Measurements from ENCODE around the gene ZFYVE9.

ZFYVE9 gene

GRCh38 chr1:52112489-52112888, 29.4 kb upstream of the ZFYVE9 start:
- Histone ChIP-seq H3K36me3 (ENCODE audit: insufficient read depth, low read length) (no peaks in the 10 kb centered on the region), H3K9me3 (ENCODE audit: insufficient read depth, low read depth, low read length) (no peaks in the 10 kb centered on the region), H3K9ac (ENCODE audit: low read depth, low read length, poor library complexity, severe bottlenecking) (no peak overlapping the region), H3K79me2 (ENCODE audit: insufficient read depth, low read length) (no peaks in the 10 kb centered on the region), H3K27me3 (ENCODE audit: insufficient read depth, low read length, poor library complexity, severe bottlenecking) (no peaks in the 10 kb centered on the region), H3K4me2 (ENCODE audit: low read depth, low read length, poor library complexity, severe bottlenecking) (no peak overlapping the region), H3K9me2 (replicated peaks; ENCODE audit: low read depth, low read length) (no peaks in the 10 kb centered on the region), H2AFZ (ENCODE audit: low read length) (no peak overlapping the region), H3F3A (ENCODE audit: low read depth) (no peaks in the 10 kb centered on the region), H3K4me1 (ENCODE audit: insufficient read depth, low read length, poor library complexity, severe bottlenecking) (peaks cover 5% of the 10 kb centered on the region), H4K20me1 (ENCODE audit: insufficient read depth, low read length, poor library complexity, severe bottlenecking) (no peaks in the 10 kb centered on the region), H3K4me3 (ENCODE audit: low read length, poor library complexity, severe bottlenecking) (no peak overlapping the region)
- TF ChIP-seq EZH2phosphoT487 (IDR thresholded peaks at IDR 0.05; ENCODE audit: borderline replicate concordance), result no peak
- no peak for TF ChIP-seq CTCF (conservative IDR thresholded peaks at IDR 0.05; ENCODE audit: low read length)

GRCh38 chr1:52119301-52120079, 22.4 kb upstream of the ZFYVE9 start:
- Histone ChIP-seq H3K36me3 (ENCODE audit: insufficient read depth, low read length) (no peaks in the 10 kb centered on the region), H3K9ac (ENCODE audit: low read depth, low read length, poor library complexity, severe bottlenecking) (no peak overlapping the region), H3K79me2 (ENCODE audit: insufficient read depth, low read length) (no peaks in the 10 kb centered on the region), H3K9me3 (ENCODE audit: insufficient read depth, low read depth, low read length) (no peaks in the 10 kb centered on the region), H3K27me3 (ENCODE audit: insufficient read depth, low read length, poor library complexity, severe bottlenecking) (no peaks in the 10 kb centered on the region), H3F3A (ENCODE audit: low read depth) (no peaks in the 10 kb centered on the region), H3K4me3 (ENCODE audit: low read length, poor library complexity, severe bottlenecking) (no peak overlapping the region), H3K4me1 (ENCODE audit: insufficient read depth, low read length, poor library complexity, severe bottlenecking) (no peaks in the 10 kb centered on the region), H4K20me1 (ENCODE audit: insufficient read depth, low read length, poor library complexity, severe bottlenecking) (no peaks in the 10 kb centered on the region), H3K9me2 (replicated peaks; ENCODE audit: low read depth, low read length) (no peaks in the 10 kb centered on the region), H2AFZ (ENCODE audit: low read length) (no peak overlapping the region), H3K4me2 (ENCODE audit: low read depth, low read length, poor library complexity, severe bottlenecking) (no peak overlapping the region)
- TF ChIP-seq EZH2phosphoT487 (IDR thresholded peaks at IDR 0.05; ENCODE audit: borderline replicate concordance), result no peak
- TF ChIP-seq CTCF (conservative IDR thresholded peaks at IDR 0.05; ENCODE audit: low read length), result no peak

- TF ChIP-seq EZH2phosphoT487 (IDR thresholded peaks at IDR 0.05; ENCODE audit: borderline replicate concordance) (no peak), CTCF (conservative IDR thresholded peaks at IDR 0.05; ENCODE audit: low read length) (no peak)
- no peaks in the 10 kb centered on the region for H3F3A ChIP-seq (ENCODE audit: low read depth)
- H4K20me1 ChIP-seq (ENCODE audit: insufficient read depth, low read length, poor library complexity, severe bottlenecking), result no peaks in the 10 kb centered on the region
- no peaks in the 10 kb centered on the region for H3K9me2 ChIP-seq (replicated peaks; ENCODE audit: low read depth, low read length)
- H3K27me3 ChIP-seq (ENCODE audit: insufficient read depth, low read length, poor library complexity, severe bottlenecking), result no peaks in the 10 kb centered on the region
- no peak overlapping the region for H3K4me3 ChIP-seq (ENCODE audit: low read length, poor library complexity, severe bottlenecking)
- H2AFZ ChIP-seq (ENCODE audit: low read length), result no peak overlapping the region
- no peaks in the 10 kb centered on the region for H3K9me3 ChIP-seq (ENCODE audit: insufficient read depth, low read depth, low read length)
- H3K79me2 ChIP-seq (ENCODE audit: insufficient read depth, low read length), result no peaks in the 10 kb centered on the region
- no peaks in the 10 kb centered on the region for H3K36me3 ChIP-seq (ENCODE audit: insufficient read depth, low read length)
- no peak overlapping the region for H3K4me2 ChIP-seq (ENCODE audit: low read depth, low read length, poor library complexity, severe bottlenecking)
- no peak overlapping the region for H3K9ac ChIP-seq (ENCODE audit: low read depth, low read length, poor library complexity, severe bottlenecking)
- no peaks in the 10 kb centered on the region for H3K4me1 ChIP-seq (ENCODE audit: insufficient read depth, low read length, poor library complexity, severe bottlenecking)
Observed at GRCh38 chr1:52122384-52122783, 19.5 kb upstream of the ZFYVE9 start.

All from Loucy (cell line).